Hepatocyte (in vitro differentiated cells): ENCODE measurements around the gene CXorf49. TPM values are rescaled to one million over a fixed set of nuclear protein-coding genes. Genes with fewer than 3 reads are reported as not detected.

Experiments used
- DNase-seq: peaks from one replicate; pipeline ENCODE4 v3.0.0-alpha.2; 2016; ENCODE audit warnings: low spot score
- H2AFZ ChIP-seq: fragments of 200-600 bp; sonication (generic); 2 replicates; pipeline ENCODE4 v1.6.0; 2016; ENCODE audit warnings: antibody characterized with exemption, mild to moderate bottlenecking
- H3K27ac ChIP-seq: fragments of 200-600 bp; sonication (generic); 2 replicates; pipeline ENCODE4 v1.5.1; 2016; ENCODE audit warnings: mild to moderate bottlenecking
- H3K27me3 ChIP-seq: fragments of 200-600 bp; sonication (generic); 2 replicates; pipeline ENCODE4 v1.6.1; 2016
- H3K36me3 ChIP-seq: fragments of 200-600 bp; sonication (generic); replicated peaks from 2 replicates; pipeline ENCODE4 v1.5.1; 2016; ENCODE audit warnings: low read depth; ENCODE audit not compliant: insufficient read depth
- H3K4me1 ChIP-seq: fragments of 200-600 bp; sonication (generic); 2 replicates; pipeline ENCODE4 v1.5.1; 2016; ENCODE audit warnings: mild to moderate bottlenecking, moderate library complexity; ENCODE audit not compliant: insufficient read depth
- H3K4me2 ChIP-seq: fragments of 200-600 bp; sonication (generic); 2 replicates; pipeline ENCODE4 v1.6.0; 2016
- H3K4me3 ChIP-seq: fragments of 200-600 bp; sonication (generic); 2 replicates; pipeline ENCODE4 v1.5.1; 2016; ENCODE audit warnings: mild to moderate bottlenecking
- H3K79me2 ChIP-seq: fragments of 200-600 bp; sonication (generic); 2 replicates; pipeline ENCODE4 v1.6.0; 2017; ENCODE audit warnings: mild to moderate bottlenecking
- H3K9me2 ChIP-seq: fragments of 200-600 bp; sonication (generic); replicated peaks from 2 replicates; pipeline ENCODE4 v1.6.0; 2017; ENCODE audit warnings: mild to moderate bottlenecking; ENCODE audit not compliant: insufficient read depth
- H3K9me3 ChIP-seq: fragments of 200-600 bp; sonication (generic); 2 replicates; pipeline ENCODE4 v1.5.1; 2016; ENCODE audit warnings: low read depth, mild to moderate bottlenecking
- H4K20me1 ChIP-seq: fragments of 200-600 bp; sonication (generic); 2 replicates; pipeline ENCODE4 v1.6.0; 2016; ENCODE audit warnings: mild to moderate bottlenecking; ENCODE audit not compliant: insufficient read depth, poor library complexity, severe bottlenecking
- CTCF ChIP-seq: fragments of 200-600 bp; sonication (generic); IDR thresholded peaks from 2 replicates; pipeline ENCODE4 v1.5.1; 2016; ENCODE audit warnings: antibody characterized with exemption, mild to moderate bottlenecking; ENCODE audit not compliant: poor library complexity
- EZH2 ChIP-seq: fragments of 200-600 bp; sonication (generic); IDR thresholded peaks from 2 replicates; pipeline ENCODE4 v1.6.1; 2016; ENCODE audit warnings: antibody characterized with exemption, mild to moderate bottlenecking, borderline replicate concordance
- EZH2phosphoT487 ChIP-seq: fragments of 200-600 bp; sonication (generic); IDR thresholded peaks from one replicate; pipeline ENCODE4 v1.6.1; 2018; ENCODE audit warnings: antibody characterized with exemption, mild to moderate bottlenecking, low read depth, moderate library complexity; ENCODE audit not compliant: unreplicated experiment, severe bottlenecking
- WGBS: methylation state at CpG from one replicate; pipeline ENCODE4 v1.1.6; 2016; ENCODE audit warnings: low lambda C conversion rate; ENCODE audit errors: missing lambda C conversion rate; 5-methylcytosine and 5-hydroxymethylcytosine counted together
- polyA plus RNA-seq: library from polyadenylated mRNA; unstranded; fragments of >200 nt; fragmentation: Nextera tagmentation; extraction: Ambion mirVana; gene quantifications from 2 replicates; pipeline ENCODE4 v1.2.1, GENCODE V29; 2016
- small RNA-seq: library from RNA; depleted of rRNA; stranded (forward); fragments of <200 nt; gene quantifications from one replicate; pipeline ENCODE3, GENCODE V24; 2014
- total RNA-seq: library from RNA; depleted of rRNA; stranded (reverse); fragments of >200 nt; gene quantifications from 2 replicates; pipeline ENCODE4 v1.2.3, GENCODE V29; 2014

Gene CXorf49
- total and polyA plus RNA-seq, 2 experiments from 2014 or later = 10.1 TPM; not detected in 1

DNA sequence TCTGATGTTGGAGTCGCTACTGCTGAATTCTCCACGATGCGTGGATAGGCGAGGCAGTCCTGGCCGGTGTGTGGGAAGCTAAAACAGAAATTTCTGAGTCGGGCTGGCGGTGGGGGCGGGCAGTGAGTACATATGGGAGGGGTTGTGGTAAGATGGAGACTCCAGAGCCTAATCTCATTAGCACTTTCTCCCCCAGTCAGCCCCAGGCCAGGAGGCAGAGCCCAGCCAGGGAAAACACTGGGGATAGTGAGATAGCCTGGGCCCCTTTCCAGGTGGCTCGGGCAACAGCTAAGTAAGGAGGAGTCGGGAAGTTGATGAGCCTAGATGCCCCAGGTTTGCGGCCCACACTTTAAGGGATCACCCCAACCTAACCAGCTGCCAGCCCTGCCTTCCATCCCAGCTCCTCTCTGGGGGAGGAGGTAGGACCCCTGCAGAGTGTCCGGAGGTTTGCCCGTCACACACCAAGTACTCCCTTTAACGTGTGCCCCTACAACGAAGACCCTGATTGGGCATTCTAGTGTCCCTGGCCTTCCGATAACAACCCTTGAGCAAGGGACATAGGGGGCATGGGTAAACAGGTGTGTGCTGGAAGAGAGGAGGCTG, 53.1 kb downstream of the CXorf49 start:
- no peaks in the 10 kb centered on the region for H3K9me2 ChIP-seq
- no peak overlapping the region for H3K27ac ChIP-seq
- no peaks in the 10 kb centered on the region for H3K4me1 ChIP-seq
- no peaks in the 10 kb centered on the region for H3K36me3 ChIP-seq
- no peak overlapping the region for H2AFZ ChIP-seq
- no peak overlapping the region for H3K4me2 ChIP-seq
- 90% methylated on average over 16 of the region's 16 CpGs for WGBS
- H3K27me3 ChIP-seq = no peaks in the 10 kb centered on the region
- DNase-seq = no peak
- no peaks in the 10 kb centered on the region for H3K79me2 ChIP-seq
- H3K4me3 ChIP-seq = no peak overlapping the region
- no peaks in the 10 kb centered on the region for H3K9me3 ChIP-seq
- H4K20me1 ChIP-seq = no peaks in the 10 kb centered on the region
- TF ChIP-seq EZH2phosphoT487 (no peak), CTCF (no peak), EZH2 (no peak)

Small RNA genes lying within 50 kb of the gene (small RNA-seq; reads per million reads assigned to genes)
- not detected for gene BX276092.4
- gene BX276092.6 = not detected
- not detected for gene BX276092.8

Other genes starting within 250 kb of the CXorf49 start
- 117 and 120 TPM in 2 replicates for gene OGT, start 185.2 kb downstream of the CXorf49 start, total RNA-seq
- gene OGT, start 185.2 kb downstream of the CXorf49 start, polyA plus RNA-seq = 36.8 and 46.5 TPM in 2 replicates
- 0.50 and 0.68 TPM in 2 replicates for gene GCNA, start 139.8 kb downstream of the CXorf49 start, total RNA-seq
- 0.42 and 0.47 TPM in 2 replicates for gene GCNA, start 139.8 kb downstream of the CXorf49 start, polyA plus RNA-seq
- 0.08 TPM in 1 of 2 replicates, not detected in the other for gene CXCR3, start 99.8 kb downstream of the CXorf49 start, total RNA-seq
- gene CXCR3, start 99.8 kb downstream of the CXorf49 start, polyA plus RNA-seq = not detected in 2 replicates
- gene CXorf49B, start 45.1 kb upstream of the CXorf49 start, total RNA-seq = not detected in 2 replicates
- gene CXorf49B, start 45.1 kb upstream of the CXorf49 start, polyA plus RNA-seq = 10.1 and 12.1 TPM in 2 replicates
- 1.3 and 2.3 TPM in 2 replicates for gene NHSL2, start 192.6 kb upstream of the CXorf49 start, total RNA-seq
- 3.2 and 5.0 TPM in 2 replicates for gene NHSL2, start 192.6 kb upstream of the CXorf49 start, polyA plus RNA-seq